ENCODE data around the gene TMEM175. TPM values are rescaled to one million over a fixed set of nuclear protein-coding genes. Genes with fewer than 3 reads are reported as not detected.

TMEM175 gene
- total RNA-seq, 1 experiment from 2014 or later: 22.3 TPM

GRCh38 chr4:986879-987623, 54.8 kb downstream of the TMEM175 start, which contains the start of gene IDUA:
Gene IDUA, plus strand, starts transcription at chr4:987044. Its CDS starts 41 bp downstream, at chr4:987085.
- H3K4me3 Mint-ChIP-seq (ENCODE audit: unreplicated experiment): peak within 1 kb of the TSS; percentile 86
- TF ChIP-seq CTCF (IDR thresholded peaks at IDR 0.05; ENCODE audit: insufficient read depth in 1 of 2, low read depth in 1 of 2, low read length in 1 of 2, severe bottlenecking in 1 of 2, unreplicated experiment in 1 of 2): peak; percentile 33 to 69
- CTCF ChIA-PET: interaction anchor here (0.7 to 1.5 kb wide), 8 partner anchors 54 to 360 kb away, joined by 3 to 11 read pairs (median 3); partner anchors contain the start of genes GAK and TMEM175

GRCh38 chr4:987624-988513, 55.6 kb downstream of the TMEM175 start:
- Histone ChIP-seq H3K4me1 (peaks cover 40% of the 10 kb centered on the region), H3K36me3 (ENCODE audit: control insufficient read depth, insufficient read depth, low read length) (no peaks in the 10 kb centered on the region; the same call in 1 of the 2 replicates), H3K4me3 (ENCODE audit: low read depth, low read length) (peak overlapping the region; percentile 79), H3K9me3 (no peaks in the 10 kb centered on the region), H3K27me3 (replicated peaks; ENCODE audit: control insufficient read depth, insufficient read depth, low read length) (no peaks in the 10 kb centered on the region)
- ChIA-PET CTCF (interaction anchor here (0.7 to 1.5 kb wide), 4 partner anchors 56 to 245 kb away, joined by 3 to 11 read pairs (median 6); partner anchors contain the start of genes GAK and TMEM175), POLR2A (interaction anchor here (1.5 kb wide), 1 partner anchor 56 kb away, joined by 10 read pairs; the partner anchor contains the start of genes GAK and TMEM175)
- DNase-seq: no peak
- Mint-ChIP-seq H3K4me3 (ENCODE audit: unreplicated experiment) (peak overlapping the region; percentile 86), H3K9me3 (ENCODE audit: unreplicated experiment) (no peaks in the 10 kb centered on the region), H3K36me3 (ENCODE audit: insufficient read depth, unreplicated experiment) (peaks cover 33% of the 10 kb centered on the region), H3K27ac (ENCODE audit: unreplicated experiment) (no peak overlapping the region), H3K4me1 (ENCODE audit: low read depth, unreplicated experiment) (no peaks in the 10 kb centered on the region), H3K27me3 (ENCODE audit: insufficient read depth, unreplicated experiment) (no peaks in the 10 kb centered on the region)
- BruUV-seq (replicated peaks): TSS peak; percentile 4
- intact Hi-C loops (cut with micrococcal nuclease; ENCODE audit: unreplicated experiment): loop anchor here (2.0 kb wide), 1 partner anchor 15 kb away; the partner anchor contains the start of gene DGKQ
- TF ChIP-seq CTCF (IDR thresholded peaks at IDR 0.05; ENCODE audit: insufficient read depth in 1 of 2, low read depth in 1 of 2, low read length in 1 of 2, severe bottlenecking in 1 of 2, unreplicated experiment in 1 of 2): no peak

More at GRCh38 chr4:986879-987623, 54.8 kb downstream of the TMEM175 start, which contains the start of gene IDUA:
- peaks cover 25% of the 10 kb centered on the region for H3K36me3 Mint-ChIP-seq (ENCODE audit: insufficient read depth, unreplicated experiment)
- Histone ChIP-seq H3K9me3 (no peaks in the 10 kb centered on the region), H3K4me1 (peaks cover 32% of the 10 kb centered on the region), H3K27me3 (replicated peaks; ENCODE audit: control insufficient read depth, insufficient read depth, low read length) (no peaks in the 10 kb centered on the region), H3K36me3 (ENCODE audit: control insufficient read depth, insufficient read depth, low read length) (no peaks in the 10 kb centered on the region; the same call in 1 of the 2 replicates), H3K4me3 (ENCODE audit: low read depth, low read length) (peak within 1 kb of the TSS; percentile 79)
- peak within 1 kb of the TSS; percentile 72 for H3K27ac Mint-ChIP-seq (ENCODE audit: unreplicated experiment)
- POLR2A ChIA-PET: interaction anchor here (0.6 to 1.5 kb wide), 2 partner anchors 14 to 55 kb away, joined by 3 to 10 read pairs; partner anchors contain the start of genes GAK and TMEM175
- intact Hi-C loops (cut with micrococcal nuclease; ENCODE audit: unreplicated experiment): loop anchor here (2.0 kb wide), 1 partner anchor 14 kb away; the partner anchor contains the start of gene DGKQ
- H3K27me3 Mint-ChIP-seq (ENCODE audit: insufficient read depth, unreplicated experiment): no peaks in the 10 kb centered on the region
- BruUV-seq (replicated peaks): no TSS peak
- H3K4me1 Mint-ChIP-seq (ENCODE audit: low read depth, unreplicated experiment): no peaks in the 10 kb centered on the region
- DNase-seq: peak; percentile 82 to 86
- no peaks in the 10 kb centered on the region for H3K9me3 Mint-ChIP-seq (ENCODE audit: unreplicated experiment)
